DMS114 treated with DMSO at 0.1 percent for 48 hours (cell line): ENCODE measurements around the gene CLIC1.

ENCODE experiments used
- DNase-seq: peaks from one replicate; lab custom pipeline; 2025; ENCODE audit not compliant: unreplicated experiment; lab: John Stamatoyannopoulos, UW

CLIC1 gene

DNA sequence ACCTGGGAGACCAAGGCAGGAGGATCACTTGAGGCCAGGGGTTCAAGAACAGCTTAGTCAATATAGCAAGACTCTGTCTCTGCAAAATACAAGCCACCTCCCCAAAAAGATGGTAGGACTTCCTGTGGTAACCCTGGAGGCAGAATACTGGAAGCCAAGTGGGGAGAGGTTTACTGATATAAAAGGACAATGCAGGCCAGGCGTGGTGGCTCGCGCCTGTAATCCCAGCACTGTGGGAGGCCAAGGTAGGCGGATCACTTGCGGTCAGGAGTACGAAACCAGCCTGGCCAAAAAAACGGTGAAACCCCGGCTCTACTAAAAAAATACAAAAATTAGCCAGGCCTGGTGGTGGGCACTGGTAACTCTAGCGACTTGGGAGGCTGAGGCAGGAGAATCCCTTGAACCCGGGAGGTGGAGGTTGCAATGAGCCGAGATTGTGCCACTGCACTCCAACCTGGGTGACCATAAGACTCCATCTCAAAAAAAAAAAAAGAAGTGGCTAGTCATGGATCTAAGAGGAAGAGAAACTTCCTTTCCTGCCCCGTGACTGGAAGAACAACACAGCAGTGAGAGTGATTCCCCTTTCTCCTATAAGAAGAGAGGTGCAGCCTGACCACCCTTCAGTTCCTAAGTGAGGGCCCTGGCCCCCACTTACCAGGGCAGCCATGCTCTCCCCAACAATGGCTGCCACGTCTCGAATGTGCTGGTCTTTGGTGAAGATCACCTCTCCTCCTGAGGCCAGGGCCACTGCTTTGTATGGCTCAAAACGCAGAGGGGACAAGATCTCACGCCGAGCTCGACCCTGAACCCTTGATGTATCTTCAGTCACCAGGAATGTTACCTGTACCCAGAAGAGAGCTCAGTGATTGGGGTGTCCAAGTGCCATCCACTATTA, 32.3 kb upstream of the CLIC1 start:
- no peak for DNase-seq

DNA sequence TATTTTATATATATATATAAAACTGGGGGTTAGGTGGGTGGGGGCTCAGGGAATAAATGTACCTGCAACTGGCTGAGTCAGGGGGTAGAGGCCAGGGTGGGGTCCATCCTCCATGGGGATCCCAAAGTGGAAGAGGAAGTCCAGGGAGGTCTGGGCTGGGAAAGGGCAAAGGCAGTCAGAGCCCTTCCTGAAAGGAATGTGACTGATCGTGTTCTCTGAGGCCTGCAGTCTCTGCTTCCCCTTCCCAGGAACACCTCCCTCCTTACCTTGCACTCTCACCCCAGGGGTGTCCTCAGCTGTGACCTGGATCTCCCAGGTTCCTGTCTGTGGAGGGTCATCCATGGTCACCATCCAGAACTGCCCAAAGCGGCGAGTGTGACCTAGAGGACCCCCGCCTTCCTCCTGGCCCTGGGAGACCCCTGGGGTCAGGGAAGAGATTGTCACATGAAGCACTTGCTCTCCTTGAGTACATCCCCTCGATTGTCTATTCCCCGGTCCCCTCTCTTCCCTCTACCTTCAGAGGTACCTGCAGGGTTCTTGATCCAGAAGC, 30.8 kb upstream of the CLIC1 start:
- DNase-seq: no peak

GRCh38 chr6:31765910-31766794, 29.8 kb upstream of the CLIC1 start:
- no peak for DNase-seq

DNA sequence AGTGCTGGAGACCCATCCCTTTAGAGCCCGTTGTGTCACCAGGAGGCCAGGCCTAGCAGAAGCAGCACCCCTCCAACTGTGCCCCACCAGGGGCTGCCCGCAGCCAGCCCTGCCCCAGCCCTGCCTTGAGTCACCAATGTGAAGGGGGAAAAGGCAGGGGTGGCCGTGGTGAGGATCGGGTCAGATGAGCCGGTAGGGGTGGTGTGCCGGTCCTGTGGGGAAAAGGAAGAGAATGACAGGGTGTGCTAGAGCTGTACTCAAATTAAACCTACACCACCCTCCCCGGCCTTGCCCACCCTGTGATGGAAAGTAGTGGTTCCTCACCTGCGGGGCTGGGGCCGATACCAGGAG, 29.2 kb upstream of the CLIC1 start:
- no peak for DNase-seq

GRCh38 chr6:31764198-31764597, 27.9 kb upstream of the CLIC1 start:
- DNase-seq: no peak

DNA sequence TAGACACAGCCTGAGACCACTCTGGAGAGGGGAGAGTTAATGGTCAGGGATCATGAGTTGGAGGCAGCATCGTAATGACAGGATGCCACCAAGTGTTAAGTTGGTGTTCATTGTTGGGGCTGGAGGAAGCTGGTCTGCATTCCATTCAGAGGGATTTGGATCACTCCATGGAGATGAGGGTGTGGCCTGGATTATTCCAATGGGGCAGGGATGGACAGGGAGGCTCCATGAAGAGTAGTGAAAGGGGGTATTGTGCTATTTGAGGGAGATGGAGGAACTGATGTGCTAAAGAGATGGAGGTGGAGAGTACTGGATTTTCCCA, 27.2 kb upstream of the CLIC1 start:
- no peak for DNase-seq

DNA sequence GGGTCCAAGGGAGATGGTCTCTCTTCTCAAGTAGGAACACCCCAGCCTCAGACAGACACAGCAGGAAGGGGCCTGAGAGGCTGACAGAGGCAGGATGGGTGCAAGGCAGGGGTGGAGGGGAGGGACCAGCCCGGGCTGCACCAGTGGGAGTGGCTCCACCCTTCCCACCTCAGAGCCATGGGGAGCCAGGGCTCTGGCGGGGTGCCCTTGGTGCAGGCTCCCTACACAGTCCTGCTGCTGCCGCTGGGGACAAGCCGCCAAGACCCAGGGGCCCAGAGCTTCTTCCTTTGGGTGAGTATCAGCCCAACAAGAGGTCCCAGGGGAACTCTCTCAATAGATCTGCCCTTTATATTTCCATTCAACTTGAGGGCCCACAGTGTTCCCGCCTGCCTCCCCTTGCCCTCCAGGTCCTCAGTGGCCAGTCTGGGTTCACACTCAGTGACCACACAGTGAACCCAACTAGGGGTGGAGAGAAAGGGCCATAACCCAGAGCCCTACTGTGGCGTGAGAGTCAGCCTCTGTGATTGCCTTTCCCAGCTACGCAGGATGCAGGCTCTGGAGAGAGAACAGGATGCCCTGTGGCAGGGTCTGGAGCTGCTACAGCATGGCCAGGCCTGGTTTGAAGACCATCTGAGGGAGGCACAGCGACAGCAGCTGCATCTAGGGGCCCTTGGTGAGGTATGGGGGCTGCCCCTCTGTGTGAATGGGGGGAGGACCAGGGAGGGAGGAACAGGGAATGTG, 26.7 kb upstream of the CLIC1 start:
- DNase-seq: no peak

- no peak for DNase-seq
Observed at GRCh38 chr6:31762356-31762755, 26.0 kb upstream of the CLIC1 start, which contains the start of gene SAPCD1. Gene SAPCD1 (plus strand): TSS chr6:31762656. CDS start chr6:31763055, 399 bp downstream.

- no peak for DNase-seq
Observed at GRCh38 chr6:31761343-31761742, 25.0 kb upstream of the CLIC1 start.

DNA sequence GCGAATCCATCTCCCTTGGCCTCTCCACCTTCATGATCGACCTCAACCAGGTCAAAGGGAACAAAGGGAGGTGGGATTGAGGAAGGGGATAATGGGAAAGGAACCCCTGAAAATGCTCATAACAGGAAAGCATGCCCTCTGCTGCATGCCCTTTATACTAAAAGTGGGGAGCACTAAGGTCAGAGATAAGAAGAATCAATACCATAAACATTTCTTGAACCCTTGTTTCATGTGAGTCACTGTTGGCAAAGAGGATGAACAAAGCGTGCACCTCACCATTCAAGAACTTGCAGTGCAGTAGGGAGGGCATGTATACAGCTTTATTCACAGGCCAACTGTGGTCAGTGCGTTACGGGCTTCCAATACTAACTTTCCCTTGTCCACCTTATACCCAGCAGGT, 24.5 kb upstream of the CLIC1 start:
- no peak for DNase-seq

GRCh38 chr6:31758281-31758680, 22.0 kb upstream of the CLIC1 start:
- DNase-seq: no peak

GRCh38 chr6:31752739-31753319, 16.5 kb upstream of the CLIC1 start:
- DNase-seq: no peak

GRCh38 chr6:31750411-31751022, 14.2 kb upstream of the CLIC1 start:
- DNase-seq: no peak

DNA sequence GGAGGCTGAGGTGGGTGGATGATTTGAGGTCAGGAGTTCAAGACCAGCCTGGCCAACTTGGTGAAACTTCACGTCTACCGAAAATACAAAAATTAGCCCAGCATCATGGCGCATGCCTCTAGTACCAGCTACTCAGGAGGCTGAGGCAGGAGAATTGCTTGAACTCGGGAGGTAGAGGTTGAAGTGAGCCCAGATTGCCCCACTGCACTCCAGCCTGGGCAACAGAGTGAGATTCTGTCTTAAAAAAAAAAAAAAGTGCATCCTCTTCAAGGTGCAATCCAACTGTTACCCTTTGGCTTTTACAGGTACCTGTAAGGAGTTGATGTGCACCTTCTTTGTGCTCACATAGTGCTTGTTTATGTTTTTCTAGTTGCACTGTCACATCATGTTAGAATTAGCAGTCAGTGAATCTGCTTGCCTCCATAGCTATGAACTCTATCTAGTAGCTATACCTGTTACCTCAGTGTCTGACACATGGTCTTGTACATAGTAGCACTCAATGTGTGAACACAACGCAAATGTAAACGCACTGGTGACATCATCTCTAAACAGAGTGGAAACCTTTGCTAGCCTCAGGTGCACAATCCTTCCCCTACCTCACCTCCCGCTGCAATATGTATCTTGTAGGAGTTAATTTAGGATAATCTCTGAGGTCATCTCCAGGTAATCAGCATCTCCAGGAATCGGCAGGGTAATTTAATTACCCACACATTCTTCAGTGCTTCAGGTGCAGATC, 13.1 kb upstream of the CLIC1 start:
- DNase-seq: no peak

GRCh38 chr6:31744422-31744821, 8.1 kb upstream of the CLIC1 start:
- no peak for DNase-seq

DNA sequence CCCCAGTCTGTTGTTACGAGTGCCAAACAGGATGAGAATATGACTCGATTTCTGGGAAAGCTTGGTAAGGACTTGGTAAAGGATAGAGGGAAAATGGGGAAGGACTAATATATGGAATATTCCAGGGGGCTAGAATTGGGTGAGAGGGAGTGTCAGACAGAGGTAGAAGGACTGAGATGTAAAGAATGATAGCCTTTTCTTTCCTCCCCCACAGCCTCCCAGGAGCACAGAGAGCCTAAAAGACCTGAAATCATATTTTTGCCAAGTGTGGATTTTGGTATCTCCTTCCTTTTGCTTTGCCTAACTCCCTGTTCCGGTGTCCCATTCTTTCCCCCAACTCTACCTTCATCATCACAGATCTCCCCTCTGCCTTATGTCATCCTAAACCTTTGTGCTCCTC, 6.6 kb upstream of the CLIC1 start:
- no peak for DNase-seq

DNA sequence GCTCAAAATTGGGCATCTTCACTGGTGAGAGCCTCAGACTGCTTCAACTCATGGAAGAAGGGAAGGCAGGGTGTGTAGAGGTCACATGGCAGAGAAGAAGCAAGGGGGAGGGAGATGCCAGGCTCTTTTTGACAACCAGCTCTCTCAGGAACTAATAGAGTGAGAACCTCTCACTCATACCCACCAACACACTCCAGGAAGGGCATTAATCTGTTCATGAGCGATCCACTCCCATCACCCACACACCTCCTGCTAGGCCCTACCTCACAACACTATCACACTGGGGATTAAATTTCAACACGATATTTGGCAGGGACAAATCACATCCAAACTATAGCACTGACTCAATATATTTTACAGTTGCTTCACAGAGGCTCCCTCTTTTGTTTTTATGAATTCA, 5.5 kb upstream of the CLIC1 start:
- DNase-seq: no peak

DNA sequence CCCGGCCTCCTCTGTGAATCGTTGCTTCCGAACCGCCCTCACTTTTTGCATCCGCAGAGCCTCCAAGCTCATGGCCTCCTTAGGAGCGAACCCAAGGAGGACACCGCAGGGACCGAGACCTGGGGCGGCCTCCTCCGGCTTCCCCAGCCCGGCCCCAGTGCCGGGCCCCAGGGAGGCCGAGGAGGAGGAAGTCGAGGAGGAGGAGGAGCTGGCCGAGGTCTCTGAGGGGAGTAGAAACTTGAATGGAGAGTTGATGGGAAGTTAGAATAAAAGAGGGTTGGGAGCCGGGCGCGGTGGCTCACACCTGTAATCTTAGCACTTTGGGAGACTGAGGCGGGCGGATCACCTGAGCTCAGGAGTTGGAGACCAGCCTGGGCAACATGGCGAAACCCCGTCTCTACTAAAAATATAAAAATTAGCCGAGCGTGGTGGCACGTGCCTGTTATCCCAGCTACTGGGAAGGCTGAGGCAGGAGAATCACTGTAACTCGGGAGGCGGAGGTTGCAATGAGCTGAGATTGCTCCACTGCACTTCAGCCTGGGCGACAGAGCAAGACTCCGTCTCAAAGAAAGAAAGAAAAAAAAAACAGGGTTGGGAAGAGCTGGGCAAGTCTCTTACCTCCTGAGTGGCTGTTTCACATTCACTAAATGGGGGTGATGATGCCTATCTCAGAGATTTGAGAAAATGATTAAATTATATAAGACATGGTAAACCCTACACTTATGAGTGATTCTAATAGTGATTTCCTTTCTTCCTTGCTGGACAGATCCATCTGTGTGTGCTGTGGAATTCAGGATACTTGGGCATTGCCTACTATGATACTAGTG, 4.3 kb upstream of the CLIC1 start:
- no peak for DNase-seq
